ENCODE results near the gene GALNT18.
"Not testable (repeated sequence)": the region's sequence is repeated elsewhere in the genome, so short reads cannot be mapped to it uniquely, and the experiment has no call there.

GALNT18 gene

GRCh38 chr11:11363674-11364073 lies 258.1 kb downstream of the GALNT18 start:
- TF ChIP-seq EP300 (IDR thresholded peaks at IDR 0.05; ENCODE audit: borderline replicate concordance) = no peak
- no peak for TF ChIP-seq CEBPB (IDR thresholded peaks at IDR 0.05)
- no peak for TF ChIP-seq ZBTB7A (IDR thresholded peaks at IDR 0.05; ENCODE audit: low read depth)
- no peak for TF ChIP-seq USF1 (IDR thresholded peaks at IDR 0.05)
- TF ChIP-seq REST (IDR thresholded peaks at IDR 0.05; ENCODE audit: low read depth) = no peak
- no peak for TF ChIP-seq TCF12 (IDR thresholded peaks at IDR 0.05; ENCODE audit: low read depth)
- no peak for TF ChIP-seq EGR1 (IDR thresholded peaks at IDR 0.05)
- TF ChIP-seq RAD21 (IDR thresholded peaks at IDR 0.05; ENCODE audit: low read depth) = no peak
- no peak for TF ChIP-seq TEAD4 (IDR thresholded peaks at IDR 0.05)

GRCh38 chr11:11359611-11360010 lies 262.2 kb downstream of the GALNT18 start:
- TF ChIP-seq NFIC (IDR thresholded peaks at IDR 0.05) (no peak), CREB1 (IDR thresholded peaks at IDR 0.05; ENCODE audit: low read depth) (no peak), YY1 (IDR thresholded peaks at IDR 0.05; ENCODE audit: low read depth) (no peak), EGR1 (IDR thresholded peaks at IDR 0.05) (no peak), TCF12 (IDR thresholded peaks at IDR 0.05; ENCODE audit: low read depth) (no peak), CEBPB (IDR thresholded peaks at IDR 0.05) (no peak), TEAD4 (IDR thresholded peaks at IDR 0.05) (no peak), USF1 (IDR thresholded peaks at IDR 0.05) (no peak)

- no peak for TF ChIP-seq REST (IDR thresholded peaks at IDR 0.05; ENCODE audit: low read depth)
- TF ChIP-seq NFIC (IDR thresholded peaks at IDR 0.05) = no peak
- no peak for TF ChIP-seq EGR1 (IDR thresholded peaks at IDR 0.05)
- no peak for TF ChIP-seq TAF1 (IDR thresholded peaks at IDR 0.05; ENCODE audit: low read depth)
- TF ChIP-seq ZBTB7A (IDR thresholded peaks at IDR 0.05; ENCODE audit: low read depth) = no peak
- no peak for TF ChIP-seq FOXM1 (IDR thresholded peaks at IDR 0.05; ENCODE audit: borderline replicate concordance, low read depth)
- TF ChIP-seq EP300 (IDR thresholded peaks at IDR 0.05; ENCODE audit: borderline replicate concordance) = no peak
- TF ChIP-seq CEBPB (IDR thresholded peaks at IDR 0.05) = no peak
- no peak for TF ChIP-seq USF1 (IDR thresholded peaks at IDR 0.05)
- no peak for TF ChIP-seq RAD21 (IDR thresholded peaks at IDR 0.05; ENCODE audit: low read depth)
- TF ChIP-seq TEAD4 (IDR thresholded peaks at IDR 0.05) = no peak
- TF ChIP-seq YY1 (IDR thresholded peaks at IDR 0.05; ENCODE audit: low read depth) = no peak
- TF ChIP-seq TCF12 (IDR thresholded peaks at IDR 0.05; ENCODE audit: low read depth) = no peak
- no peak for TF ChIP-seq MAX (IDR thresholded peaks at IDR 0.05)
Measured at GRCh38 chr11:11356842-11357241, 265.0 kb downstream of the GALNT18 start.

GRCh38 chr11:11352878-11353277 lies 268.9 kb downstream of the GALNT18 start, which contains the start of gene CSNK2A3:
TSS of gene CSNK2A3 (minus strand) at chr11:11353250. CDS start at chr11:11353119, 131 bp downstream.
- TF ChIP-seq CEBPB (IDR thresholded peaks at IDR 0.05); ZBTB7A (IDR thresholded peaks at IDR 0.05; ENCODE audit: low read depth); NFIC (IDR thresholded peaks at IDR 0.05): not testable (repeated sequence)

GRCh38 chr11:11351042-11351586 lies 270.7 kb downstream of the GALNT18 start:
- TF ChIP-seq FOXM1 (IDR thresholded peaks at IDR 0.05; ENCODE audit: borderline replicate concordance, low read depth) = no peak
- TF ChIP-seq MAX (IDR thresholded peaks at IDR 0.05) = no peak
- no peak for TF ChIP-seq ZBTB7A (IDR thresholded peaks at IDR 0.05; ENCODE audit: low read depth)

- TF ChIP-seq EGR1 (IDR thresholded peaks at IDR 0.05) (no peak), CEBPB (IDR thresholded peaks at IDR 0.05) (no peak)
Measured at GRCh38 chr11:11349870-11350337, 271.9 kb downstream of the GALNT18 start.

Data from Ishikawa (cell line).